ENCODE results near the gene KIF5C. TPM values are rescaled to one million over a fixed set of nuclear protein-coding genes. Genes with fewer than 3 reads are reported as not detected.

Gene KIF5C
- total RNA-seq, 1 donor from 2014 or later, result 1.3 TPM

GRCh38 chr2:148922776-148923475 is 47.9 kb downstream of the KIF5C start:
- no peak overlapping the region for H3K4me3 Mint-ChIP-seq
- H3K36me3 Mint-ChIP-seq, result no peaks in the 10 kb centered on the region
- peaks cover 13% of the 10 kb centered on the region for H3K9me3 Mint-ChIP-seq
- no peak for TF ChIP-seq CTCF (IDR thresholded peaks at IDR 0.05; ENCODE audit: unreplicated experiment)
- no peak for DNase-seq (ENCODE audit: low spot score in 2 of 2, unreplicated experiment in 2 of 2)
- no peaks in the 10 kb centered on the region for H3K27me3 Mint-ChIP-seq (ENCODE audit: low read depth)
- no peak overlapping the region for H3K27ac Mint-ChIP-seq
- peaks cover 11% of the 10 kb centered on the region for H3K4me1 Mint-ChIP-seq

GRCh38 chr2:148924514-148925178 is 49.6 kb downstream of the KIF5C start:
- Mint-ChIP-seq H3K36me3 (no peaks in the 10 kb centered on the region), H3K4me1 (peaks cover 13% of the 10 kb centered on the region), H3K27ac (no peak overlapping the region), H3K4me3 (no peak overlapping the region), H3K9me3 (no peaks in the 10 kb centered on the region), H3K27me3 (ENCODE audit: low read depth) (no peaks in the 10 kb centered on the region)
- DNase-seq (ENCODE audit: low spot score in 2 of 2, unreplicated experiment in 2 of 2), result no peak
- TF ChIP-seq CTCF (IDR thresholded peaks at IDR 0.05; ENCODE audit: unreplicated experiment), result no peak

- peak in 1 of 2 experiments; percentile 54 for DNase-seq (ENCODE audit: low spot score in 2 of 2, unreplicated experiment in 2 of 2)
- no peaks in the 10 kb centered on the region for H3K9me3 Mint-ChIP-seq
- peaks cover 15% of the 10 kb centered on the region for H3K4me1 Mint-ChIP-seq
- H3K27me3 Mint-ChIP-seq (ENCODE audit: low read depth), result no peaks in the 10 kb centered on the region
- no peaks in the 10 kb centered on the region for H3K36me3 Mint-ChIP-seq
- no peak for TF ChIP-seq CTCF (IDR thresholded peaks at IDR 0.05; ENCODE audit: unreplicated experiment)
- H3K27ac Mint-ChIP-seq, result no peak overlapping the region
- H3K4me3 Mint-ChIP-seq, result no peak overlapping the region
Observed at GRCh38 chr2:148926291-148926961, 51.4 kb downstream of the KIF5C start.

- no peak for TF ChIP-seq CTCF (IDR thresholded peaks at IDR 0.05; ENCODE audit: unreplicated experiment)
- Mint-ChIP-seq H3K9me3 (no peaks in the 10 kb centered on the region), H3K27ac (no peak overlapping the region)
Observed at GRCh38 chr2:148926981-148927401, 52.0 kb downstream of the KIF5C start.

GRCh38 chr2:148928395-148928794 is 53.4 kb downstream of the KIF5C start:
- TF ChIP-seq CTCF (IDR thresholded peaks at IDR 0.05; ENCODE audit: unreplicated experiment), result no peak
- no peak overlapping the region for H3K27ac Mint-ChIP-seq
- no peaks in the 10 kb centered on the region for H3K27me3 Mint-ChIP-seq (ENCODE audit: low read depth)
- no peak overlapping the region for H3K4me3 Mint-ChIP-seq
- H3K36me3 Mint-ChIP-seq, result no peaks in the 10 kb centered on the region
- peaks cover 17% of the 10 kb centered on the region for H3K4me1 Mint-ChIP-seq
- no peaks in the 10 kb centered on the region for H3K9me3 Mint-ChIP-seq
- DNase-seq (ENCODE audit: low spot score in 2 of 2, unreplicated experiment in 2 of 2), result no peak

More at GRCh38 chr2:148926981-148927401, 52.0 kb downstream of the KIF5C start:
- Mint-ChIP-seq H3K36me3 (no peaks in the 10 kb centered on the region), H3K27me3 (ENCODE audit: low read depth) (no peaks in the 10 kb centered on the region), H3K4me3 (no peak overlapping the region), H3K4me1 (peaks cover 17% of the 10 kb centered on the region)
- no peak for DNase-seq (ENCODE audit: low spot score in 2 of 2, unreplicated experiment in 2 of 2)

All from mesothelial cell of epicardium (in vitro differentiated cells).